NAMALWA (cell line): ENCODE data around the gene PCDHA6.
"Not testable (repeated sequence)": the region's sequence is repeated elsewhere in the genome, so short reads cannot be mapped to it uniquely, and the experiment has no call there.

Experiments used
- DNase-seq: peaks from one replicate; pipeline ENCODE4 v3.0.0-alpha.2; 2015; ENCODE audit warnings: low spot score

PCDHA6 gene, protein sequence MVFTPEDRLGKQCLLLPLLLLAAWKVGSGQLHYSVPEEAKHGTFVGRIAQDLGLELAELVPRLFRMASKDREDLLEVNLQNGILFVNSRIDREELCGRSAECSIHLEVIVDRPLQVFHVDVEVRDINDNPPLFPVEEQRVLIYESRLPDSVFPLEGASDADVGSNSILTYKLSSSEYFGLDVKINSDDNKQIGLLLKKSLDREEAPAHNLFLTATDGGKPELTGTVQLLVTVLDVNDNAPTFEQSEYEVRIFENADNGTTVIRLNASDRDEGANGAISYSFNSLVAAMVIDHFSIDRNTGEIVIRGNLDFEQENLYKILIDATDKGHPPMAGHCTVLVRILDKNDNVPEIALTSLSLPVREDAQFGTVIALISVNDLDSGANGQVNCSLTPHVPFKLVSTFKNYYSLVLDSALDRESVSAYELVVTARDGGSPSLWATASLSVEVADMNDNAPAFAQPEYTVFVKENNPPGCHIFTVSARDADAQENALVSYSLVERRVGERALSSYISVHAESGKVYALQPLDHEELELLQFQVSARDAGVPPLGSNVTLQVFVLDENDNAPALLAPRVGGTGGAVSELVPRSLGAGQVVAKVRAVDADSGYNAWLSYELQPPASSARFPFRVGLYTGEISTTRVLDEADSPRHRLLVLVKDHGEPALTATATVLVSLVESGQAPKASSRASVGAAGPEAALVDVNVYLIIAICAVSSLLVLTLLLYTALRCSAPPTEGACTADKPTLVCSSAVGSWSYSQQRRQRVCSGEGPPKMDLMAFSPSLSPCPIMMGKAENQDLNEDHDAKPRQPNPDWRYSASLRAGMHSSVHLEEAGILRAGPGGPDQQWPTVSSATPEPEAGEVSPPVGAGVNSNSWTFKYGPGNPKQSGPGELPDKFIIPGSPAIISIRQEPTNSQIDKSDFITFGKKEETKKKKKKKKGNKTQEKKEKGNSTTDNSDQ

DNA sequence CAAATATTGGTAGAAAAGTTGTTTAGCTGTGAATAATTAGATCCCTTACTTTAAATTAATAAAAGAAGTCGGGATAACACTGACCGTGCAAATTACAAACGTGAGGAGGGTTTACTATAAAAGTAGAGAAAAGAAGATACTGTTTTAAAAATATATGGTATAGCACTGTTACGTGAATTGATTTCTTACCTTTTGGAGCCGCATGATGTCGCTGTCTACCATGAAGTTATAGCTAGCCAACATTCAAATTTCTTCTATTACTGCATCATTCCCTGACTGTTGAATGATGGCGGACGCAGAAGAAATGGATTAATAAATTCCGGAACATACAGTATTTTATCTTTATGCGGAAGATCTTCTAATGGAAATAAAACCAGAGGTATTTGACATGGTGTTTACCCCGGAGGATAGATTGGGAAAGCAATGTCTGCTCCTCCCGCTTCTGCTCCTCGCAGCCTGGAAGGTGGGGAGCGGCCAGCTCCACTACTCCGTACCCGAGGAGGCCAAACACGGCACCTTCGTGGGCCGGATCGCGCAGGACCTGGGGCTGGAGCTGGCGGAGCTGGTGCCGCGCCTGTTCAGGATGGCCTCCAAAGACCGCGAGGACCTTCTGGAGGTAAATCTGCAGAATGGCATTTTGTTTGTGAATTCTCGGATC, at the start of gene PCDHA6:
Gene PCDHA6, plus strand, starts transcription at position 257 of the 658 bp plus-strand sequence. Its CDS starts 132 bp downstream, at position 389.
- DNase-seq, result no peak

DNA sequence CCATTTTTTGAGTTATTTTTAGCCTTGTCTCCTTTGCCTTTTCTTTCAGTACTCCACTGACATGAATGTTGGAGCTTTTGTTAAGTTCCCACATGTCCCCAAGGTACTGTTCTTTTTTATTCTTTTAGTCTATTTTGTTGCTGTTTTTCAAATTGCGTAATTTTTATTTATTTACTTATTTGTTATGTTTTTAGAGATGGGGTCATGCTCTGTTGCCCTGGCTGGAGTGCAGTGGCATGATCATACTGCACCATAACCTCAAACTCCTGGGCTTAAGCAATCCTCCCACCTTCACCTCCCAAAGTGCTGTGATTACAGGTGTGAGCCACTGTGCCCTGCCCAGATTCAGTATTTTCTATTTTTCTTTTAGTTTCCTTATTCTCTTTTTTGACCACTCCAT, 47.2 kb upstream of the PCDHA6 start:
- no peak for DNase-seq

DNA sequence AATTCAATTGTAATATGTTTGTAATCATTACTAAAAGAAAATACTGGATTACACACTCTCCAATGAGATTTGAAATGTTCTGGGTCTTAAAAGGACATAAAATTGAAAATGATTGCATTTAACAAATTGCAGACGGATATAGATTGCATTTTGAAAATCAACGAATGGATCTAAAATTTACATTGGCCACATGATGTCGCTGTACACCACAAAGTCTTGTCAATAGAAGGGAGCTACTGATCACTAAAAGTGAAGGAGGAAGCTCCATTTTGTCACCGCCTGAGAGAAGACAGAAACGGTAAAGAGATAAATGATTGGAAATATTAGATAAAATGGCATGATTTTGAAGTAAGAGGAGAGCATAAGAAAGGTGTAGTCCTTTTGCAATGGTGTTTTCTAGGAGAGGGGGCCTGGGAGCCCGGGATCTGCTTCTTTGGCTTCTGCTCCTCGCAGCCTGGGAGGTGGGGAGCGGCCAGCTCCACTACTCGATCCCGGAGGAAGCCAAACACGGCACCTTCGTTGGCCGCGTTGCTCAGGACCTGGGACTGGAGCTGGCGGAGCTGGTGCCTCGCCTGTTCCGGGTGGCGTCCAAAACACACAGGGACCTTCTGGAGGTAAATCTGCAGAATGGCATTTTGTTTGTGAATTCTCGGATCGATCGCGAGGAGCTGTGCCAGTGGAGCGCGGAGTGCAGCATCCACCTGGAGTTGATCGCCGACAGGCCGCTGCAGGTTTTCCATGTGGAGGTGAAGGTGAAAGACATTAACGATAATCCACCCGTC, 41.7 kb upstream of the PCDHA6 start, which contains the start of gene PCDHA1:
Gene PCDHA1, plus strand, starts transcription at position 236 of the 782 bp plus-strand sequence.
- peak; percentile 37 for DNase-seq

DNA sequence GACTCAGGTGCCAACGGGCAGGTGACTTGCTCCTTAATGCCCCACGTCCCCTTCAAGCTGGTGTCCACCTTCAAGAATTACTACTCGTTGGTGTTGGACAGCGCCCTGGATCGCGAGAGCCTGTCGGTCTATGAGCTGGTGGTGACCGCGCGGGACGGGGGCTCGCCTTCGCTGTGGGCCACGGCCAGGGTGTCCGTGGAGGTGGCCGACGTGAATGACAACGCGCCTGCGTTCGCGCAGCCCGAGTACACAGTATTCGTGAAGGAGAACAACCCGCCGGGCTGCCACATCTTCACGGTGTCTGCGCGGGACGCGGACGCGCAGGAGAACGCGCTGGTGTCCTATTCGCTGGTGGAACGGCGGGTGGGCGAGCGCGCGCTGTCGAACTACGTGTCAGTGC, 40.3 kb upstream of the PCDHA6 start:
- not testable (repeated sequence) for DNase-seq

DNA sequence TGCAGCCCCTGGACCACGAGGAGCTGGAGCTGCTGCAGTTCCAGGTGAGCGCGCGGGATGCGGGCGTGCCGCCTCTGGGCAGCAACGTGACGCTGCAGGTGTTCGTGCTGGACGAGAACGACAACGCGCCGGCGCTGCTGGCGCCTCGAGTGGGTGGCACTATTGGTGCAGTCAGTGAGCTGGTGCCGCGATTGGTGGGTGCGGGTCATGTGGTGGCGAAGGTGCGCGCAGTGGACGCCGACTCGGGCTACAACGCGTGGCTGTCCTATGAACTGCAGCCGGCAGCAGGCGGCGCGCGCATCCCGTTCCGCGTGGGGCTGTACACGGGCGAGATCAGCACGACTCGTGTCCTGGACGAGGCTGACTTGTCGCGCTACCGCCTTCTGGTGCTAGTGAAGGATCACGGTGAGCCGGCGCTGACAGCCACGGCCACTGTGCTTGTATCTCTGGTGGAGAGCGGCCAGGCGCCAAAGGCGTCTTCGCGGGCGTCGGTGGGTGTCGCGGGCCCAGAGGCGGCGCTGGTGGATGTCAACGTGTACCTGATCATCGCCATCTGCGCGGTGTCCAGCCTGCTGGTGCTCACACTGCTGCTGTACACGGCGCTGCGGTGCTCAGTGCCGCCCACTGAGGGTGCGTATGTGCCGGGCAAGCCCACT, 39.8 kb upstream of the PCDHA6 start:
- not testable (repeated sequence) for DNase-seq

DNA sequence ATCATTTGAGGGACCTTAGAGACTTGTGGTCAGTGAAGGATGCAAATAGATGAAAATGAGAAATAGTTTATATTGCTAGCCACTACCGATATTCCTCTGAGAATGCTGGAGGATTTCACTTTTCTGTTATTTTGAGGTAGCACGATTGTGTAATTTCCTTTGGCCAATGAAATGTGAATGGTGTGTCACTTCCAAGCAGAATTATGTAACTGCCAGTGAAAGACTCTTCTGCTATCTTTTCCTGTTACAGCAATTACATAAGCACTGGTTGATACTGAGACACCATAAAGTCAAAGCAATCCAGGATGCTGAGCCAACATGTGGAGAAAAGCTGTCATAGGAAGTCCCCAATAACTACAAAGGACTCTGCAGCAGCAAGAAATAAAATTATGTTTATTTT, 36.7 kb upstream of the PCDHA6 start:
- no peak for DNase-seq

DNA sequence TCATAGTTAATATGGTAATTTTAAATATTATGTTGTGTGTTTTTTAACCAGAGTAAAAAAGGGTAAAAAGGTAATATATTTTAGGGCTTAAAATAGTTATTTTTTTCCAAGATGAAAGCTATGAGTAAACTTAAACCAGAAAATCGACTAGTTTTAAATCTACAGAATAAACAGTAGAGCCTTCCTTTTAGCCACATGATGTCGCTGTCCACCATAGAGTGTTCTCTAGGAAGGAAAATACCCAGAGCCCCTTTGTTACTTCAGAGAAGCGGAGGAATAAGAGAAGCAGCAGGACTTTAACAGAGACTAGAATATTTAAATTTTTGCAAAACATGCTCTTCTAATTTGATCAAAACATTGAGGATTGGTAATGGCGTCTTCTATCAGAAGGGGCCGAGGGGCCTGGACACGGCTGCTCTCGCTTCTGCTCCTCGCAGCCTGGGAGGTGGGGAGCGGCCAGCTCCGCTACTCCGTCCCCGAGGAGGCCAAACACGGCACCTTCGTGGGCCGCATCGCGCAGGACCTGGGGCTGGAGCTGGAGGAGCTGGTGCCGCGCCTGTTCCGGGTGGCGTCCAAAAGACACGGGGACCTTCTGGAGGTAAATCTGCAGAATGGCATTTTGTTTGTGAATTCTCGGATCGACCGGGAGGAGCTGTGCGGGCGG, 33.0 kb upstream of the PCDHA6 start, which contains the start of gene PCDHA2:
Gene PCDHA2, plus strand, starts transcription at position 258 of the 664 bp plus-strand sequence.
- peak; percentile 11 for DNase-seq

DNA sequence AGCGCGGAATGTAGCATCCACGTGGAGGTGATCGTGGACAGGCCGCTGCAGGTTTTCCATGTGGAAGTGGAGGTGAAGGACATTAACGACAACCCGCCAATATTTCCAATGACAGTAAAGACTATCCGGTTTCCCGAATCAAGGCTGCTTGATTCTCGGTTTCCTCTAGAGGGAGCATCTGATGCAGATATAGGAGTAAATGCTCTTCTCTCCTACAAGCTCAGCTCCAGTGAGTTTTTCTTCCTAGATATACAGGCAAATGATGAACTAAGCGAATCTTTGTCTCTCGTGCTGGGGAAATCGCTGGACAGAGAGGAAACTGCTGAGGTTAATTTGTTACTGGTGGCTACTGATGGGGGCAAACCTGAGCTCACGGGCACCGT, 32.5 kb upstream of the PCDHA6 start:
- peak; percentile 4 for DNase-seq

DNA sequence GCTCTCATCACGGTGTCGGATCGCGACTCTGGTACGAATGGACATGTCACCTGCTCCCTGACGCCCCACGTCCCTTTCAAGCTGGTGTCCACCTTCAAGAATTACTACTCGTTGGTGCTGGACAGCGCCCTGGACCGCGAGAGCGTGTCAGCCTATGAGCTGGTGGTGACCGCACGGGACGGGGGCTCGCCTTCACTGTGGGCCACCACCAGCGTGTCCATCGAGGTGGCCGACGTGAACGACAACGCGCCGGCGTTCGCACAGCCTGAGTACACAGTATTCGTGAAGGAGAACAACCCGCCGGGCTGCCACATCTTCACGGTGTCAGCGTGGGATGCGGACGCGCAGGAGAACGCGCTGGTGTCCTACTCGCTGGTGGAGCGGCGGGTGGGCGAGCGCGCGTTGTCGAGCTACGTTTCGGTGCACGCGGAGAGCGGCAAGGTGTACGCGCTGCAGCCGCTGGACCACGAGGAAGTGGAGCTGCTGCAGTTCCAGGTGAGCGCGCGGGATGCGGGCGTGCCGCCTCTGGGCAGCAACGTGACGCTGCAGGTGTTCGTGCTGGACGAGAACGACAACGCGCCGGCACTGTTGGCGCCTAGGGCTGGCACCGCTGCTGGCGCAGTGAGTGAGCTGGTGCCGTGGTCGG, 31.6 kb upstream of the PCDHA6 start:
- DNase-seq, result not testable (repeated sequence)

DNA sequence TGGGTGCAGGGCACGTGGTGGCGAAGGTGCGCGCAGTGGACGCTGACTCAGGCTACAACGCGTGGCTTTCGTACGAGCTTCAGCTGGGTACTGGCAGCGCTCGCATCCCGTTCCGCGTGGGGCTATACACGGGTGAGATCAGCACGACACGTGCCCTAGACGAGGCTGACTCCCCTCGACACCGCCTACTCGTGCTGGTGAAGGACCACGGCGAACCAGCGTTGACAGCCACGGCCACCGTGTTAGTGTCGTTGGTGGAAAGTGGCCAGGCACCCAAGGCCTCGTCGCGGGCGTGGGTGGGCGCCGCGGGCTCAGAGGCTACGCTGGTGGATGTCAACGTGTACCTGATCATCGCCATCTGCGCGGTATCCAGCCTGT, 31.1 kb upstream of the PCDHA6 start:
- no peak for DNase-seq

DNA sequence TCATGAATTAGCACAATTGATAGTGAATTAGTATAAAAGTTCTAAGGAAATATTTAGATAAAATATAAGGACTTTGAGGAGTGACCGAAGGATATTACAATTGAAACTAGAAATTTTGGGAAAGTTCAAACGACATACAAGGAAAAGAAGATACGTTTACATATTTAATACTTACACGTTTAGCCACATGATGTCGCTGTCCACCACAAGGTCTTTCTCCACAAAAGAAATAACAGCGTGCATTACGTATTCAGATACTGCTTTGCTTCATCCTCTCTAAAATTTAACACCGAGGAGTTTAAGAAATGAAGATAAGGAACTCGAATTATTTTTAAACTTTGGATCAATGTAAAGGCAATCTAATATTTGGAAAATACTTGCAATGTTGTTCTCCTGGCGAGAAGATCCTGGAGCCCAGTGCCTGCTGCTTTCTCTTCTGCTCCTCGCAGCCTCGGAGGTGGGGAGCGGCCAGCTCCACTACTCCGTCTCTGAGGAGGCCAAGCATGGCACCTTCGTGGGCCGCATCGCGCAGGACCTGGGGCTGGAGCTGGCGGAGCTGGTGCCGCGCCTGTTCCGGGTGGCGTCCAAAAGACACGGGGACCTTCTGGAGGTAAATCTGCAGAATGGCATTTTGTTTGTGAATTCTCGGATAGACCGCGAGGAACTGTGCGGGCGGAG, 26.8 kb upstream of the PCDHA6 start, which contains the start of gene PCDHA3:
Gene PCDHA3, plus strand, starts transcription at position 242 of the 678 bp plus-strand sequence.
- peak; percentile 5 for DNase-seq

DNA sequence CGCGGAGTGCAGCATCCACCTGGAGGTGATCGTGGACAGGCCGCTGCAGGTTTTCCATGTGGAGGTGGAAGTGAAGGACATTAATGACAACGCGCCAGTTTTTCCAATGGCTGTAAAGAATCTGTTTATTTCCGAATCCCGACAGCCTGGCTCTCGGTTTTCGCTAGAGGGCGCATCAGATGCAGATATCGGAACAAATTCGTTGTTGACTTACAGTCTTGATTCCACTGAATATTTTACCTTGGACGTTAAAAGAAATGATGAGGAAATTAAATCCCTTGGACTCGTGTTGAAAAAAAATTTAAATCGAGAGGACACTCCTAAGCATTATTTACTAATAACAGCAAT, 26.3 kb upstream of the PCDHA6 start:
- DNase-seq, result no peak

DNA sequence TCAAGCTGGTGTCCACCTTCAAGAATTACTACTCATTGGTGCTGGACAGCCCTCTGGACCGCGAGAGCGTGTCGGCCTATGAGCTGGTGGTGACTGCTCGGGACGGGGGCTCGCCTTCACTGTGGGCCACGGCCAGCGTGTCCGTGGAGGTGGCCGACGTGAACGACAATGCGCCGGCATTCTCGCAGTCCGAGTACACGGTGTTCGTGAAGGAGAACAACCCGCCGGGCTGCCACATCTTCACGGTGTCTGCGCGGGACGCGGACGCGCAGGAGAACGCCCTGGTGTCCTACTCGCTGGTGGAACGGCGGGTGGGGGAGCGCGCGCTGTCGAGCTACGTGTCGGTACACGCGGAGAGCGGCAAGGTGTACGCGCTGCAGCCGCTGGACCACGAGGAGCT, 25.4 kb upstream of the PCDHA6 start:
- DNase-seq, result not testable (repeated sequence)

DNA sequence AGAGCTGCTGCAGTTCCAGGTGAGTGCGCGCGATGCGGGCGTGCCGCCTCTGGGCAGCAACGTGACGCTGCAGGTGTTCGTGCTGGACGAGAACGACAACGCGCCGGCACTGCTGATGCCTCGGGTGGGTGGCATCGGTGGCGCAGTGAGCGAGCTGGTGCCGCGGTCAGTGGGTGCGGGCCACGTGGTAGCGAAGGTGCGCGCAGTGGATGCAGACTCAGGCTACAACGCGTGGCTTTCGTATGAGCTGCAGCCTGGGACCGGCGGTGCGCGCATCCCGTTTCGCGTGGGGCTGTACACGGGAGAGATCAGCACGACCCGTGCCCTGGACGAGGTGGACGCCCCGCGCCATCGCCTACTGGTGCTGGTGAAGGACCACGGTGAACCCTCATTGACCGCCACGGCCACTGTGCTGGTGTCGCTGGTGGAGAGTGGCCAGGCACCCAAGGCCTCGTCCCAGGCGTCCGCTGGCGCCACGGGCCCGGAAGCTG, 24.9 kb upstream of the PCDHA6 start:
- no peak for DNase-seq

DNA sequence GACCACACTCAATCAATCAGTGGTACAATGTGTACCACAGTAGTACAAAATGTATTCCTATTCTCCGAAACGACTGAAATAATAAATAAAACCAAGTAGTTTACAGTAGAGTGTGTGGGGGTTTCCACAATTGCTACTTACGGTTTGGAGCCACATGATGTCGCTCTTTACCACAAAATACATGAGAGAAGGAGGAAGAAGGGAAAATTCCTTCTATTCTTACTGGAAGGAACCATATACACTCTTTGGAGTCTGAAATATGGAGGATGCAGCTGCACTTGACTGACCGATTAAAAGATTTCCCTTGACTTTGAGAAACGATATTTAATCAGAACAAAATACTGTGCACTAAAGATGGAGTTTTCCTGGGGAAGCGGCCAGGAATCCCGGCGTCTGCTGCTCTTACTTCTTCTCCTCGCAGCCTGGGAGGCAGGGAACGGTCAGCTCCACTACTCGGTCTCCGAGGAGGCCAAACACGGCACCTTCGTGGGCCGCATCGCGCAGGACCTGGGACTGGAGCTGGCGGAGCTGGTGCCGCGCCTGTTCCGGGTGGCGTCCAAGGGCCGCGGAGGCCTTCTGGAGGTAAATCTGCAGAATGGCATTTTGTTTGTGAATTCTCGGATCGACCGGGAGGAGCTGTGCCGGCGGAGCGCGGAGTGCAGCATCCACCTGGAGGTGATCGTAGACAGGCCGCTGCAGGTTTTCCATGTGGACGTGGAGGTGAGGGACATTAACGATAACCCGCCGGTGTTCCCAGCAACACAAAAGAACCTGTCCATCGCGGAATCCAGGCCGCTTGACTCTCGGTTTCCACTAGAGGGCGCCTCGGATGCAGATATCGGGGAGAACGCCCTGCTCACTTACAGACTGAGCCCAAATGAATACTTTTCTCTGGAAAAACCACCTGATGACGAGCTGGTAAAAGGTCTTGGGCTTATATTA, 20.7 kb upstream of the PCDHA6 start, which contains the start of gene PCDHA4:
Gene PCDHA4, plus strand, starts transcription at position 235 of the 942 bp plus-strand sequence.
- DNase-seq, result peak; percentile 15

DNA sequence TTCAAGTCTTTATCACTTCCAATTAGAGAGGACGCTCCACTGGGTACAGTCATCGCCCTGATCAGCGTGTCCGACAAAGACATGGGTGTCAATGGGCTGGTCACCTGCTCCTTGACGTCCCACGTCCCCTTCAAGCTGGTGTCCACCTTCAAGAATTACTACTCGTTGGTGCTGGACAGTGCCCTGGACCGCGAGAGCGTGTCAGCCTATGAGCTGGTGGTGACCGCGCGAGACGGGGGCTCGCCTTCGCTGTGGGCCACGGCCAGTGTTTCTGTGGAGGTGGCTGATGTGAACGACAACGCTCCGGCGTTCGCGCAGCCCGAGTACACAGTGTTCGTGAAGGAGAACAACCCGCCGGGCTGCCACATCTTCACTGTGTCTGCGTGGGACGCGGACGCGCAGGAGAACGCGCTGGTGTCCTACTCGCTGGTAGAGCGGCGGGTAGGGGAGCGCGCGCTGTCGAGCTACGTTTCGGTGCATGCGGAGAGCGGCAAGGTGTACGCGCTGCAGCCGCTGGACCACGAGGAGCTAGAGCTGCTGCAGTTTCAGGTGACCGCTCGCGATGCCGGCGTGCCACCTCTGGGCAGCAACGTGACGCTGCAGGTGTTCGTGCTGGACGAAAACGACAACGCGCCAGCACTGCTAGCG, 19.4 kb upstream of the PCDHA6 start:
- not testable (repeated sequence) for DNase-seq

DNA sequence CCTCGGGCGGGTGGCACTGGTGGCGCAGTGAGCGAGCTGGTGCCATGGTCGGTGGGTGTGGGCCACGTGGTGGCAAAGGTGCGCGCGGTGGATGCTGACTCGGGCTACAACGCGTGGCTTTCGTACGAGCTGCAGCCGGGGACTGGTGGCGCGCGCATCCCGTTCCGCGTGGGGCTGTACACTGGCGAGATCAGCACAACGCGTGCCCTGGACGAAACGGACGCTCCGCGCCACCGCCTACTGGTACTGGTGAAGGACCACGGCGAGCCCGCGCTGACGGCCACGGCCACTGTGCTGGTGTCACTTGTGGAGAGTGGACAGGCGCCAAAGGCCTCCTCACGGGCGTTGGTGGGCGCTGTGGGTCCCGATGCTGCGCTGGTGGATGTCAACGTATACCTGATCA, 18.9 kb upstream of the PCDHA6 start:
- no peak for DNase-seq
